Thyroid gland (tissue), 4 donors: ENCODE measurements around the gene KRABD2.

Experiments
- CTCF ChIP-seq, 6 experiments: fragments of 200-600 bp in 3 of 6; fragments of 450-650 bp in 3 of 6; sonication (generic) in 3 of 6; IDR thresholded peaks; one replicate each; pipeline ENCODE4 v1.5.1; 2016 to 2019; ENCODE audit warnings: antibody characterized with exemption in 6 of 6, mild to moderate bottlenecking in 2 of 6, inconsistent platforms in 1 of 6, moderate library complexity in 1 of 6
- POLR2A ChIP-seq, 2 donors: fragments of 450-650 bp; IDR thresholded peaks; one replicate each; pipeline ENCODE4 v1.6.1; 2017; ENCODE audit warnings: antibody characterized with exemption in 2 of 2, mild to moderate bottlenecking in 2 of 2, moderate library complexity in 1 of 2

DNA sequence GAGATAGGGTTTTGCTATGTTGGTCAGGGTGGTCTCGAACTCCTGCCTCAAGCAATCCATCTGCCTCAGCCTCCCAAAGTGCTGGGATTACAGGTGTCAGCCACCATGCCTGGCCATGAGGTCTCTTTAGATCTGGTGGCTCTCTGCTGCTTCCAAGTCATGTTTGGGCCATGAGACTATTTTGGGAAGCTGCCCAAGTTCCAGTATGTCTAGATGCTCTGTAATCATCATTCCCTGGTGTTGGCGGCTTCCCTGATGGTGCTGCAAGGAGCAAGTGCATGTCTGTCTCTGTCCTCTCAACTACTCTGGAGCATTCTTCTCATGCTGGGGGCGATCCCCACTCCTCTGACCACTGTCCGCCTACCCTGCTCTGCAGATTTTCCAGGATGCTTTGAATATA, 43.2 kb downstream of the KRABD2 start:
- TF ChIP-seq CTCF (IDR thresholded peaks at IDR 0.05) (no peak), POLR2A (IDR thresholded peaks at IDR 0.05) (no peak)
